Measurements from ENCODE around the gene SF3A2.

The SF3A2 gene

GRCh38 chr19:2237869-2238153 lies 1.2 kb downstream of the SF3A2 start:
- TF ChIP-seq ZBTB7A (IDR thresholded peaks at IDR 0.05; ENCODE audit: low read depth): no peak
- TF ChIP-seq TAF1 (IDR thresholded peaks at IDR 0.05; ENCODE audit: low read depth): no peak
- TF ChIP-seq EP300 (IDR thresholded peaks at IDR 0.05; ENCODE audit: borderline replicate concordance): no peak
- TF ChIP-seq CEBPB (IDR thresholded peaks at IDR 0.05): no peak
- no peak for TF ChIP-seq TEAD4 (IDR thresholded peaks at IDR 0.05)
- TF ChIP-seq USF1 (IDR thresholded peaks at IDR 0.05): no peak
- TF ChIP-seq EGR1 (IDR thresholded peaks at IDR 0.05): no peak
- no peak for TF ChIP-seq FOXM1 (IDR thresholded peaks at IDR 0.05; ENCODE audit: borderline replicate concordance, low read depth)
- no peak for TF ChIP-seq RAD21 (IDR thresholded peaks at IDR 0.05; ENCODE audit: low read depth)
- TF ChIP-seq REST (IDR thresholded peaks at IDR 0.05; ENCODE audit: low read depth): no peak

- TF ChIP-seq TEAD4 (IDR thresholded peaks at IDR 0.05): no peak
- TF ChIP-seq EP300 (IDR thresholded peaks at IDR 0.05; ENCODE audit: borderline replicate concordance): no peak
- no peak for TF ChIP-seq USF1 (IDR thresholded peaks at IDR 0.05)
- no peak for TF ChIP-seq FOXM1 (IDR thresholded peaks at IDR 0.05; ENCODE audit: borderline replicate concordance, low read depth)
Measured at GRCh38 chr19:2239173-2239572, 2.5 kb downstream of the SF3A2 start.

DNA sequence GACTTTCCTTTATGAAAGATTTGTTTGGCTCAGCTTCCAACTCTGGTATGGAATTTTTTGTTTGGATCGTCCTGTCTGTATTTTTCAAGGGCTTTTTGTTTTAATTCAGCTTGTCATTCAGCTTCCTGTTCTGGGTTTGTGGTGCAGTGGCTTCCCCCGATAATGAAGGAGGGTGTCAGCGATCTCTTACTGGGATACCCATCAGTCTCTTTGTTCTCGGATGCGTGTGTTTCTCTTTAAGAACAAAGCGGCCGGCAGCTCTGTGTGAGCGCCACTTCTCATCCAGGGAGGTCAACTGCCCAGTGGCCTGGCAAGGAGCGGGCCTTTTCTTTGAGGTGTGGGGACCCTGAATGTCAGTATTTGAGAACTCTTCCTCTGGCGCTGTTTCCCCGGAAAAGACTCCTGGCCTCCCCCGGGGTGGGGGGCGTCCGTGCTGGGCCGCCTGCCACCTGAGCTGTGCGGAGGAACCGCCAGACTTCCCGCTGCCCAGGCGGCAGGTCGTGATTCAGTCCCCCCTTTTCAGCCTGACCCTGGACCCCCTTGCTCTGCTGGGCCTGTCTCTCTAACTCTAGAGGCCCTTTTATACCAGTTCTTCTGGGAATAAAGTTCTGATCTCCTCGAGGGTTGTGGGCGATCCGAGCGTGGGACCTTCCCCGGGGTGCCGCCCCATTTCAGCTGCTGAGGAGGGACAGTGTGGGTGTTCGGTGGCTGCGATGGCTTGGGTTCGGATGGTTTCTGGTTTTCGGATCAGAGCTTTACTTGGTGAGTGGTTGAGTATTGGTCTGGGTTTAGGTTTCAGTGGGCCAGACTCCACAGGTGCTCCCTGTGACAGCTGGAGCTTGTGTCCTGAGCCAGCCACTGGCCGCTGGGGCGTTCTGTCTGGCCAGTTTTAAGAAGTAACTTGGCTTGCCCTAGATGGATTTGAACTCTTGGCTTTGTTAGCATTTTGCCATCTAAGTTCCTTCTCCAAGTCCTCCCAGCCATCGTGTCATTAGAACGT lies 3.4 kb downstream of the SF3A2 start:
- TF ChIP-seq EGR1 (IDR thresholded peaks at IDR 0.05) (no peak), YY1 (IDR thresholded peaks at IDR 0.05; ENCODE audit: low read depth) (no peak), RAD21 (IDR thresholded peaks at IDR 0.05; ENCODE audit: low read depth) (no peak), CREB1 (IDR thresholded peaks at IDR 0.05; ENCODE audit: low read depth) (no peak), NFIC (IDR thresholded peaks at IDR 0.05) (no peak), REST (IDR thresholded peaks at IDR 0.05; ENCODE audit: low read depth) (no peak), ZBTB7A (IDR thresholded peaks at IDR 0.05; ENCODE audit: low read depth) (no peak), USF1 (IDR thresholded peaks at IDR 0.05) (no peak), FOXM1 (IDR thresholded peaks at IDR 0.05; ENCODE audit: borderline replicate concordance, low read depth) (no peak), EP300 (IDR thresholded peaks at IDR 0.05; ENCODE audit: borderline replicate concordance) (no peak), TAF1 (IDR thresholded peaks at IDR 0.05; ENCODE audit: low read depth) (no peak), TEAD4 (IDR thresholded peaks at IDR 0.05) (no peak), CEBPB (IDR thresholded peaks at IDR 0.05) (no peak)
- TF ChIP-seq, protein P1, sequence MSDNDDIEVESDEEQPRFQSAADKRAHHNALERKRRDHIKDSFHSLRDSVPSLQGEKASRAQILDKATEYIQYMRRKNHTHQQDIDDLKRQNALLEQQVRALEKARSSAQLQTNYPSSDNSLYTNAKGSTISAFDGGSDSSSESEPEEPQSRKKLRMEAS (IDR thresholded peaks at IDR 0.05): no peak

- TF ChIP-seq EP300 (IDR thresholded peaks at IDR 0.05; ENCODE audit: borderline replicate concordance): no peak
- no peak for TF ChIP-seq TCF12 (IDR thresholded peaks at IDR 0.05; ENCODE audit: low read depth)
- TF ChIP-seq ZBTB7A (IDR thresholded peaks at IDR 0.05; ENCODE audit: low read depth): no peak
- no peak for TF ChIP-seq TAF1 (IDR thresholded peaks at IDR 0.05; ENCODE audit: low read depth)
Measured at GRCh38 chr19:2240881-2241760, 4.5 kb downstream of the SF3A2 start.

- TF ChIP-seq, protein P1 (IDR thresholded peaks at IDR 0.05): no peak
- TF ChIP-seq EGR1 (IDR thresholded peaks at IDR 0.05) (no peak), TEAD4 (IDR thresholded peaks at IDR 0.05) (no peak), TAF1 (IDR thresholded peaks at IDR 0.05; ENCODE audit: low read depth) (no peak), ZBTB7A (IDR thresholded peaks at IDR 0.05; ENCODE audit: low read depth) (no peak), EP300 (IDR thresholded peaks at IDR 0.05; ENCODE audit: borderline replicate concordance) (no peak), RAD21 (IDR thresholded peaks at IDR 0.05; ENCODE audit: low read depth) (no peak), TCF12 (IDR thresholded peaks at IDR 0.05; ENCODE audit: low read depth) (no peak), FOXM1 (IDR thresholded peaks at IDR 0.05; ENCODE audit: borderline replicate concordance, low read depth) (no peak), REST (IDR thresholded peaks at IDR 0.05; ENCODE audit: low read depth) (no peak), YY1 (IDR thresholded peaks at IDR 0.05; ENCODE audit: low read depth) (no peak), USF1 (IDR thresholded peaks at IDR 0.05) (no peak), CREB1 (IDR thresholded peaks at IDR 0.05; ENCODE audit: low read depth) (no peak), NFIC (IDR thresholded peaks at IDR 0.05) (no peak)
Measured at GRCh38 chr19:2242092-2242537, 5.5 kb downstream of the SF3A2 start.

All from Ishikawa (cell line).